ENCODE data around the gene CD274. TPM values are rescaled to one million over a fixed set of nuclear protein-coding genes. Genes with fewer than 3 reads are reported as not detected.

The CD274 gene
- total and polyA plus RNA-seq, 10 of the 15 experiments (the other 5 are each of a cell fraction or from before 2014, with no cell fraction given): 9.4 to 128 (median 24.6) TPM

GRCh38 chr9:5450359-5451091, at the start of gene CD274 (continued):
- TF ChIP-seq PML (IDR thresholded peaks at IDR 0.05; ENCODE audit: low read length): 0 out of 2 replicates have a peak, but pooled peaks have one; percentile 61
- TF ChIP-seq POU2F2 (IDR thresholded peaks at IDR 0.05; ENCODE audit: borderline replicate concordance, low read depth, low read length): peak; percentile 81; the same call in 2 of the 3 replicates
- TF ChIP-seq PAX8 (IDR thresholded peaks at IDR 0.05): no peak
- peak; percentile 88 for TF ChIP-seq SIN3A (IDR thresholded peaks at IDR 0.05; ENCODE audit: low read depth, low read length)
- TF ChIP-seq DPF2 (IDR thresholded peaks at IDR 0.05): peak; percentile 66; the same call in 1 of the 2 replicates
- TF ChIP-seq ZNF592 (IDR thresholded peaks at IDR 0.05): no peak
- TF ChIP-seq KLF5 (IDR thresholded peaks at IDR 0.05; ENCODE audit: partially characterized antibody): peak; percentile 28
- TF ChIP-seq ZZZ3 (IDR thresholded peaks at IDR 0.05; ENCODE audit: control insufficient read depth, insufficient read length, low read depth): no peak
- no peak for TF ChIP-seq RAD51 (IDR thresholded peaks at IDR 0.05)
- no peak for TF ChIP-seq ZBTB33 (IDR thresholded peaks at IDR 0.05)
- TF ChIP-seq IRF4 (IDR thresholded peaks at IDR 0.05; ENCODE audit: low read depth, low read length): no peak
- TF ChIP-seq ELK1 (IDR thresholded peaks at IDR 0.05; ENCODE audit: low read depth, low read length): no peak
- peak; percentile 38; the same call in 1 of the 2 replicates for TF ChIP-seq REST (IDR thresholded peaks at IDR 0.05; ENCODE audit: low read depth, low read length)

Data from GM12878 (cell line).